Measurements from ENCODE around the gene COG5.

COG5 gene

DNA sequence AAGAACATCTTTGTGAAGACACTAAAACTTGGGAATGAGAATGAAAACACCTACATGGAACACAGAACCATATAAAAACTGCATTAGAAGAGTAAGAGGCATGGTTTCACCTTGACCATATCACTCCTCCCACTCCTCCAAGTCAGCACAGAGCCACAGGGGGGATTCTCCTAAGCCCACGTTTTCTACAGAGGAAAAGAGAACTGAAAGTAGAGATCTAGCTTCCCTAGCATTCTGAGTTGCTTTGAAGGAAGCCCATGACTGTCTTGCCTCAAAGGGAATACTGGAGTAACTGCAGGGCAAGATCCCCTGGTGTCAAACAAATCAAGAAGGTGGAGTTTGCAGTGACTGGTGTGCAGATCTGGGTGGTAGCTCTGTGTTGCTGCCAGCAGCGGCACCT, 351.0 kb downstream of the COG5 start:
- no peak for DNase-seq

- DNase-seq = no peak
These were observed 353.3 kb downstream of the COG5 start for GRCh38 chr7:107210400-107210799.

GRCh38 chr7:107209565-107209964, 354.2 kb downstream of the COG5 start:
- no peak for DNase-seq

DNA sequence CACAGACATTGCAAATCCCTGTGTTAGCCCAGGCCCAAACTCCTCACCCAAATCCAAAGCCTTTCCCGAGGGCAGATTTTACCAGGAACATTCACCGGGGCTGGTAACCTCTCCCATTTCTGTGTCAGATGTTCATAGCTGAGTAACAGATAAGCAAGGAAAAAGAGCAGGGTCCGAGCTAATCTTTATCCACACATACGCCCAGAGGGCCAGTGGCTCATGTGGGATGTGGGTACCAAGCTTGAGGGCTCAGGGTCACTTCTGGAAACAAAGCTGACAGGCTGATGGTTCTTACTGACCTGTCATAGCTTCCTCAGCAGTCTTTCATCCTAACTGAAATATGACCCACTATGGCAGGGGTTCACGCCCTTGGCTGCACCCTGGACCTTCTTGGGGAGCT, 355.2 kb downstream of the COG5 start:
- no peak for DNase-seq

GRCh38 chr7:107208024-107208521, 355.6 kb downstream of the COG5 start:
- DNase-seq = no peak

DNA sequence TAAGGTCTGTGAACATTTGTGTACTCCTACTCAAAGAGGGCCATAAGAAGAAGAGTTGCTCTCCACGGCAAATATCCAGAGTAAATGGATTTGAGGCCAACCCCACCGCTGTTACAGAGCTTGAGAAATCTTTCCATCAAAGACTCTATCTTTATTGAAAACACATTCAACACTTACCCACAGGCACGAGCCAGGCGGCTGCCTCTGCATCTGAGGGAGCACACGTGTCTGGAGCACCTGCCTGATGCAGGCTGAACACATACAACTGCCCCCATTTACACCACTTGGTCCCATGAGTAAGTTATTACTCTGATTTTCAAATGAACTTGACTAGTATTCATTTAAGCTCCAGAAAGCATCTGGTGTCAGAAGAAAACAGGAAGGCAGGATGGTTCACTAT, 356.3 kb downstream of the COG5 start:
- DNase-seq = no peak

- no peak for DNase-seq
These were observed 357.0 kb downstream of the COG5 start for GRCh38 chr7:107206706-107207105.

GRCh38 chr7:107206136-107206535, 357.6 kb downstream of the COG5 start:
- DNase-seq = no peak

DNA sequence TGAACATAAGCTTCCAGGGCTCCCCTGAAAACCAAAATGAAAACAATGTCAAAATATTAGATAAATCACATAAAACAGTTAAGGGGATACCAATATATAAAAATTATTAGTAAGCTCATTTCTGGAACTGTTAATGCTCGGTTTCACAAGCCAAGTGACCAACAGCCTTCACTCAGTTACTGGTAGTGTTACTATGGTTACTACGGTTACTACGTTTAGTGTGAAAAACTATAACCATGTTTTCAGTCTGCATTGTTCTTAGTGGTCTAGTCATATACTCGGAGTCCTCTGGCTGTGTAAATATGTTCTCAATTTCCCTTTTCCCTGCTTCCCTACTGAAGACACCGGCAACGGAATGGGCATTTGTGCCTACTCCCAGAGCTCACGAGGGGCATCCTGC, 360.1 kb downstream of the COG5 start:
- no peak for DNase-seq

- no peak for DNase-seq
These were observed 361.8 kb downstream of the COG5 start for GRCh38 chr7:107201795-107202450.

DNA sequence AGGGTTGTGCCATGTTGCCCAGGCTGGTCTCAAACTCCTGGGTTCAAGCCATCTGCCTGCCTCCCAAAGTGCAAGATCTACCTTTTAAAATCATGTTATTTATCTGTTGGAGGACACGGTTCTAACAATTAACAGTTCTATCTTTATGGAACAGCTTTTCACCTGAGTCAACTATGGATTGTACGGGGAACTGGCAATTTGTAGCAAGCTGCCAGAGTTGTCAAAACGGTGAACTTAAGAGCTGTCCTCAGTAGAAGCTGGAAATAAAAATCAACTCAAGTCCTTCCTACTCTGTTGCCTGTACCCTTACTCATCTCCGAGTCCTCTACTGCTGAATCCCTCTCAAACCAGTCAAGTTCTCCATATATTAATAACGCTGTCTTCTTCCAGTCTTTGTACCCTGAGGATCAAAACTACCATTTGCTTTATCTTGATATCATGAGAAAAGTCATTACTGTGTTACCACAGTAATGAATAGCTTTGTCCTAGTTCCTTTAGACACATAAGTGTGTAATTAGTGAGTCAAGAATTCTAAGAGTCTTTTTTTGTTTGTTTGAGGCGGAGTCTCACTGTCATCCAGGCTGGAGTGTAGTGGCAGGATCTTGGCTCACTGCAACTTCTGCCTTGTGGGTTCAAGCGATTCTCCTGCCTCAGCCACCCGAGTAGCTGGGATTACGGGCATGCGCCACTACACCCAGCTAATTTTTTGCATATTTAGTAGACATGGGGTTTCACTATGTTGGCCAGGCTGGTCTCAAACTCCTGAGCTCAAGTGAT, 366.7 kb downstream of the COG5 start:
- DNase-seq = no peak

- no peak for DNase-seq
These were observed 369.7 kb downstream of the COG5 start for GRCh38 chr7:107194052-107194451.

GRCh38 chr7:107190090-107190489, 373.6 kb downstream of the COG5 start:
- DNase-seq = no peak

DNA sequence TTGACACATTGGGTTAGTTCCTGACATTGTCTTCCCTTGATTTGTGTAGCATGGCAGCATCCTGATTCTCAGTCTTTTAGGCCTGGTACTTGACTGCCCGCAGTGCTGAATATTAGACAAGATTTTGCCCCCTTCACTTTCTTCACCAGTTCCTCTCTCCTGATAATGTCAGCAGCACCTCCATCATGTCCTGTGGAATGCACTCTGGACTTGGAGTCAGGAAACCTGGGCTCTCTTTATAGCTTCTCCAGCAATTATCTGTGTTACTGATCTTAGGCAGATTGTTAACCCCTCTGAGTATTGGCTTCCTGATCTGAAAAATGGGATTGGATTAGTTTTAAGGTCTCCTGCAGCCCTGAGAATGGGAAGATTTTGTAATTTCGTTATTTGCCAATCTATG, 375.9 kb downstream of the COG5 start:
- DNase-seq = no peak

GRCh38 chr7:107186240-107186639, 377.5 kb downstream of the COG5 start:
- no peak for DNase-seq

GRCh38 chr7:107185716-107186115, 378.0 kb downstream of the COG5 start:
- no peak for DNase-seq

DNA sequence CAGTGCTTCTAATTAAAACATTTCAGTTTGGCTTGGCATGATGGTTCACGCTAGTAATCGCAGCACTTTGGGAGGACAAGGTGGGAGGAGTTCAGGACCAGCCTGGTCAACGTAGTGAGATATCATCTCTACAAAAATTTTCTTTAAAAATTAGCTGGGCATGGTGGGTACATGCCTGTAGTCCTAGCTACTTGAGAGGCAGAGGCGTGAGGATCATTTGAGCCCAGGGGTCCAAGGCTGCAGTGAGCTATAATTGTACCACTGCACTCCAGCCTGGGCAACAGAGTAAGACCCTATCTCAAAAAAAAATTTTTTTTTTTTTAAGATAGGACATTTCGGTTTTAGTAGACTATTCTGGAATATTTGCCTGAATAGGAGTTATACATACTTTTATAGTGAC, 382.5 kb downstream of the COG5 start:
- no peak for DNase-seq

DNA sequence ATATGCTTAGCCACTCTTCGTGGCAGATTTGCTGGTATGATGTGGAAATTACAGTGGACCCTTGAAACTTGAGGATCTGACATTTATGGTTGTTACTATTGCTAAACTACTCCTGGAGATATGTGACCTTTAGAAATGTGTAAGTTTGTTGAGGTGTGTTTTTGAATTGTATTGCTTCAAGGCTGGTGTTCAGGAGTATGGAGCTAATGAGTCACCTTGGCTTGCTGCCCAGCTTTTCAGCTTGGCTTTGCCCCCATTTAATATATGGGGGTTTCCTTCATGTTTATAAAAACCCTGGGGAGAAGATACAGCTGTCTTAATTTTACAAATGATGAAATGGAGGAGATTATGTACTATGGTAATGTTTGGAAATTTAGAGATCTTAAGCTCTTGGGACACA, 383.3 kb downstream of the COG5 start:
- DNase-seq = peak; percentile 13

DNA sequence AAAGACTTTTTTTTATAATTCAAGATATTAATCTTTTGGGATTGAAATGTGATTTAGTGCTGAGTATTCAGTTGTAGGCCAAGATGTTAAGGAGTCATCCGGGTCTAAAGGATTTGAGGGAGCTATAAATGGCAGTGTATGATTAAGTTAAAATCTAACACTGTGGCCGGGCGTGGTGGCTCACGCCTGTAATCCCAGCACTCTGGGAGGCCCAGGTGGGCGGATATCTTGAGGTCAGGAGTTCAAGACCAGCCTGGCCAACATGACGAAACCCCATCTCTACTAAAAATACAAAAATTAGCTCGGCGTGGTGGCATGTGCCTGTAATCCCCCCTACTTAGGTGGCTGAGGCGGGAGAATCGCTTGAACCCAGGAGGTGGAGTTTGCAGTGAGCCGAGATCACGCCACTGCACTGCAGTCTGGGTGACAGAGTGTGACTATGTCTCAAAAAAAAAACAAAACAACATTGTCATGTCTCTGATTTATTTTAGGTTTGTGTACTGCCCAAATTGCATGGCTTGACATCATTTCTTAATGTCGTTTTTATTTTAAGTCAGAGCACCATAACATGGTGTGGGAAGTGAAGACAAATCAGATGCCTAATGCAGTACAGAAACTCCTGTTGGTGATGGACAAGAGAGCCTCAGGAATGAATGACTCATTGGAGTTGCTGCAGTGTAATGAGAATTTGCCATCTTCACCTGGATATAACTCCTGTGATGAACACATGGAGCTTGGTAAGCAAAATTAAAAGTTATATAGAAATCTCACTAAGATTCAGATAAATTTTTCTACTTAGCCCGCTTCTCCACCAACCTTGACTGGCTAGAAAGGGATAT, 384.2 kb downstream of the COG5 start:
- DNase-seq = peak; percentile 72

DNA sequence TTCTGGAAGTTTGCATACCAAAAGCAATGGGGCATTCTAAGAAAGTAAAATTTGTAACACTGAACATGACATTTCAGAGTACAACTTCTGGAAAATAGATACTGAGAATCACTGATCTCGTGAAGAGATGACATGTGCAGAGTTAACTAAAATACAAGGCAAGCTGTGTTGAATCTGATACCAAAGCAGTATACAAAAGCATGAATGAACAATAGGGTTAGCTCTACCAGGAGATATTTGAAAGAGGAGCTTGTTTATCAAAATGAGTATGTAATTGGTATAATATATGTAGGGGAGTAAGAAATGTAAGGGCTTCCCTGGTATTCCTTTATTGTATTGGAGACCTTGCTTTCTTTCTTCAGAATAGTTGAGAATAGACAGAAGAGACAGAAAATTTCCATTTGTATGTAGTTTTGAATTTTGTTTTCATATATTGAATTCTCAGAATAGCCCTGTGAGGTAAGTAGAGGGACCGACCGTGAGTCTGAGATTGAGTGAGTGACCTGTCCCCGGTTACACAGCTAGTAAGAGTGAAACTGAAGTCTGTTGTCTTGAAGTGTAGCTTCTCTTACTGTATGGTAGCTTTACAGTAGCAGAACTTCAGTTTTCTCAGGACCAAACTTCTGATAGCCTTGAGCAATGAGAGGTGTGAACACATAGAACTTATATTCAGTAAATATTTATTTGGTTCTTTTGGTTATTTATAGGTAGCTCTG, 389.9 kb downstream of the COG5 start:
- no peak for DNase-seq

GRCh38 chr7:107173191-107173590, 390.5 kb downstream of the COG5 start:
- no peak for DNase-seq

DNA sequence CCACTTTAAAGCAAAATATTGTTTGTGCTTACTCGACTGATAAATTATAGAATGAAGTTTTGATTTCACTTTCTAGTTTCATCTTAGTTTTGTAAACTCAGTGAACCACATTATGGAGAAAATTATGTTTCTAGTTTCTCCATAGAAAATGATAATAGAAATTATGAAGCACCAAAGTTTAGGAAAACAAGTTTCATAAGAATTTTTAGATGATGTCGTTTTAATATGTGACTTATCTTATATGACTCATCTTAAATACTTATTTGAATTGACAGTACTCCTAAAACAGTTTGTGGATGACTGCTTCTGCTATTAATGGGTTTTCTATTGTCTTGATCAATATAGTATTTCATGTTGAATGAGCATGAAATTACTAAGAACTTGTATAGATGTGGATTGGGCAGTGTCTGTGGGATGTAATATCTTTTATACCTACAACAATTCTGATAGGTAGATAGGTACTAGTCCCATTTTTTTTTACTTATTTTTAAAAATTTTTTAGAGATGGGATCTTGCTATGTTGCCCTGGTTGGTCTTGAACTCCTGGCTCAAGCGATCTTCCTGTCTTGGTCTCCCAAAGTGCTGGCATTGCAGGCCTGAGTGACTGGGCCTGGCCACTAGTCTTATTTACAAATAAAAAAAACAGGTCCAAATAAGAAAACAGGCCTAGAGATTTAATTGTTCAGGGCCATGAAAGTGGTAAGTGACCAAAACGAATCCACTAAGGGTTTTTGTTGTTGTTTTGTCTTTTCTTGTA, 391.3 kb downstream of the COG5 start:
- DNase-seq = no peak
